HG02885 (cell line): ENCODE results near the gene MYO9A.
"Not testable (repeated sequence)": the region's sequence is repeated elsewhere in the genome, so short reads cannot be mapped to it uniquely, and the experiment has no call there.

Source experiments
- ATAC-seq: cut with Tn5 transposase; IDR thresholded peaks from one replicate; pipeline ENCODE4 v1.9.1; 2021; ENCODE audit warnings: mild to moderate bottlenecking; ENCODE audit not compliant: unreplicated experiment, poor library complexity

The MYO9A gene

GRCh38 chr15:72047020-72047419 is 70.9 kb downstream of the MYO9A start:
- ATAC-seq = no peak

- ATAC-seq = no peak
Measured at GRCh38 chr15:72044956-72045355, 73.0 kb downstream of the MYO9A start.

- ATAC-seq = no peak
Measured at GRCh38 chr15:72042865-72043264, 75.1 kb downstream of the MYO9A start.

GRCh38 chr15:72042054-72042453 is 75.9 kb downstream of the MYO9A start:
- no peak for ATAC-seq

- ATAC-seq = no peak
Measured at GRCh38 chr15:72037321-72037720, 80.6 kb downstream of the MYO9A start.

- ATAC-seq = no peak
Measured at GRCh38 chr15:72034859-72035650, 82.9 kb downstream of the MYO9A start.

- no peak for ATAC-seq
Measured at GRCh38 chr15:72034351-72034750, 83.6 kb downstream of the MYO9A start.

- no peak for ATAC-seq
Measured at GRCh38 chr15:72033711-72034110, 84.2 kb downstream of the MYO9A start.

- no peak for ATAC-seq
Measured at GRCh38 chr15:72033285-72033684, 84.7 kb downstream of the MYO9A start.

- no peak for ATAC-seq
Measured at GRCh38 chr15:72021604-72022003, 96.3 kb downstream of the MYO9A start.

- ATAC-seq = no peak
Measured at GRCh38 chr15:72020799-72021198, 97.2 kb downstream of the MYO9A start.

- ATAC-seq = not testable (repeated sequence)
Measured at GRCh38 chr15:72014555-72014954, 103.4 kb downstream of the MYO9A start.

- ATAC-seq = no peak
Measured at GRCh38 chr15:72013703-72014102, 104.2 kb downstream of the MYO9A start.

- ATAC-seq = no peak
Measured at GRCh38 chr15:72011302-72011942, 106.5 kb downstream of the MYO9A start.

GRCh38 chr15:72009222-72009621 is 108.7 kb downstream of the MYO9A start:
- ATAC-seq = no peak

- no peak for ATAC-seq
Measured at GRCh38 chr15:72006382-72006781, 111.6 kb downstream of the MYO9A start.

- ATAC-seq = no peak
Measured at GRCh38 chr15:72005483-72005882, 112.5 kb downstream of the MYO9A start.

- ATAC-seq = no peak
Measured at GRCh38 chr15:71999807-72000206, 118.1 kb downstream of the MYO9A start.

- not testable (repeated sequence) for ATAC-seq
Measured at GRCh38 chr15:71998717-71999116, 119.2 kb downstream of the MYO9A start.

GRCh38 chr15:71997691-71998090 is 120.3 kb downstream of the MYO9A start:
- no peak for ATAC-seq

GRCh38 chr15:71975816-71976150 is 142.2 kb downstream of the MYO9A start:
- ATAC-seq = no peak

GRCh38 chr15:71974211-71974610 is 143.7 kb downstream of the MYO9A start:
- no peak for ATAC-seq
